Spinal cord (tissue), 10 donors: Measurements from ENCODE around the gene FAM118A. TPM values are rescaled to one million over a fixed set of nuclear protein-coding genes. Genes with fewer than 3 reads are reported as not detected.
A peak's percentile ranks its signal among the peaks of the same experiment; 100 is the strongest.
"Not testable (repeated sequence)": the region's sequence is repeated elsewhere in the genome, so short reads cannot be mapped to it uniquely, and the experiment has no call there.

ENCODE experiments used
- DNase-seq, 6 donors: peaks; one replicate each; pipeline versions ENCODE4 v3.0.0 to v3.0.0-alpha.2; 2013 to 2015; ENCODE audit warnings: low spot score in 6 of 6, low read depth in 4 of 6
- H3K27ac ChIP-seq: one replicate; pipeline ENCODE4 v1.5.1; 2013; ENCODE audit warnings: low read depth, low read length, control low read depth
- H3K27me3 ChIP-seq: one replicate; pipeline ENCODE4 v1.6.1; 2013; ENCODE audit warnings: low read length; ENCODE audit not compliant: control insufficient read depth, insufficient read depth
- H3K36me3 ChIP-seq: one replicate; pipeline ENCODE4 v1.6.1; 2013; ENCODE audit warnings: low read length; ENCODE audit not compliant: control insufficient read depth, insufficient read depth
- H3K4me1 ChIP-seq: one replicate; pipeline ENCODE4 v1.6.1; 2013; ENCODE audit warnings: low read length; ENCODE audit not compliant: control insufficient read depth, insufficient read depth
- H3K4me3 ChIP-seq: one replicate; pipeline ENCODE4 v1.5.1; 2013; ENCODE audit warnings: low read depth, low read length, control low read depth
- H3K9me3 ChIP-seq: one replicate; pipeline ENCODE4 v1.6.1; 2013; ENCODE audit warnings: low read length; ENCODE audit not compliant: control insufficient read depth, insufficient read depth
- WGBS: methylation state at CpG from one replicate; pipeline ENCODE4 v1.1.5; 2013; ENCODE audit warnings: missing lambda C conversion rate; ENCODE audit not compliant: insufficient coverage; 5-methylcytosine and 5-hydroxymethylcytosine counted together
- polyA plus RNA-seq, 2 donors: library from polyadenylated mRNA; unstranded; fragments of 120-200 nt; gene quantifications; one replicate each; pipeline ENCODE4 v1.2.1, GENCODE V29; 2013; ENCODE audit not compliant: insufficient read length in 2 of 2
- total RNA-seq, 2 donors: library from RNA; depleted of rRNA in 1 of 2; stranded (reverse); fragments of 120-200 nt in 1 of 2; fragments of >200 nt in 1 of 2; gene quantifications; one replicate each; pipeline versions ENCODE4 v1.2.3 to v1.2.4, GENCODE V29; 2013 to 2014
- donor health status: healthy.

Gene FAM118A
- total and polyA plus RNA-seq, 4 donors, result 20.5 to 56.6 (median 35.4) TPM

- H3K4me1 ChIP-seq, H3K9me3 ChIP-seq, H3K4me3 ChIP-seq, H3K27me3 ChIP-seq, H3K27ac ChIP-seq, DNase-seq: not testable (repeated sequence)
- WGBS, result 85% methylated on average over 7 of the region's 8 CpGs
- H3K36me3 ChIP-seq, result peaks cover 67% of the 10 kb centered on the region
Observed at GRCh38 chr22:45328261-45328660, 18.5 kb downstream of the FAM118A start.

- 59% methylated on average over 5 of the region's 8 CpGs for WGBS
- peaks cover 4% of the 10 kb centered on the region for H3K4me1 ChIP-seq
- no peak overlapping the region for H3K4me3 ChIP-seq
- H3K36me3 ChIP-seq, result peaks cover 62% of the 10 kb centered on the region
- no peak overlapping the region for H3K27ac ChIP-seq
- H3K9me3 ChIP-seq, result no peaks in the 10 kb centered on the region
- no peaks in the 10 kb centered on the region for H3K27me3 ChIP-seq
- peak in 2 of 6 donors; percentile 35 to 79 for DNase-seq
Observed at GRCh38 chr22:45328822-45329529, 19.2 kb downstream of the FAM118A start.

GRCh38 chr22:45329530-45329936 lies 19.8 kb downstream of the FAM118A start:
- 24% methylated on average over 11 of the region's 12 CpGs for WGBS
- no peak overlapping the region for H3K27ac ChIP-seq
- H3K4me1 ChIP-seq, result peaks cover 6% of the 10 kb centered on the region
- peaks cover 57% of the 10 kb centered on the region for H3K36me3 ChIP-seq
- DNase-seq, result peak in 3 of 6 donors; percentile 57 to 92 (median 89)
- H3K4me3 ChIP-seq, result no peak overlapping the region
- H3K27me3 ChIP-seq, result no peaks in the 10 kb centered on the region
- no peaks in the 10 kb centered on the region for H3K9me3 ChIP-seq

GRCh38 chr22:45330548-45330947 lies 20.8 kb downstream of the FAM118A start:
- Histone ChIP-seq H3K27ac (no peak overlapping the region), H3K9me3 (no peaks in the 10 kb centered on the region), H3K4me1 (peaks cover 15% of the 10 kb centered on the region), H3K4me3 (no peak overlapping the region), H3K36me3 (peaks cover 60% of the 10 kb centered on the region), H3K27me3 (no peaks in the 10 kb centered on the region)
- WGBS, result over 99% methylated on average over 17 of the region's 19 CpGs
- no peak for DNase-seq

- Histone ChIP-seq H3K9me3 (no peaks in the 10 kb centered on the region), H3K27ac (no peak overlapping the region), H3K4me1 (peaks cover 22% of the 10 kb centered on the region), H3K27me3 (no peaks in the 10 kb centered on the region), H3K4me3 (no peak overlapping the region), H3K36me3 (peaks cover 52% of the 10 kb centered on the region)
- no peak for DNase-seq
- WGBS, result 100% methylated on average over 7 of the region's 9 CpGs
Observed at GRCh38 chr22:45331486-45331885, 21.8 kb downstream of the FAM118A start.

DNA sequence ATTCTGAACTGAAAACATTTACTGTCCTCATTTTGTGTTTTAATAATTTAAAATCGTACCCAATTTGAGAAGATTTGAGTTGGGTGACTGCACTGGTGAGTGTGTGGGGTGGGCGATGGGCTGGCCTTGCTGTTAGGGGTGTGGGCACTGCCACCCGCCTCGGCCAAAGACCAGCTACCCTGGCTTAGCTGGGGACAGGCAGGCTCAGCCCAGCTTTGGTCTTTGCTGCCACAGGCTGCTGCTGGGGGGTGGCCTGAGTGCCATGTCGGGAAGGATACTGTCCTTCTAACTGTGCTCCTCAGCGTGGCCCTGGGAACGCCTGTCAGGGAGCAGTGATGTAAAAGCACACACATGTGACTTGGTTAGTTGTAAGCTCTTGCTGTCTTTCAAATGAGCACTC lies 22.3 kb downstream of the FAM118A start:
- Histone ChIP-seq H3K27ac (no peak overlapping the region), H3K4me3 (no peak overlapping the region), H3K27me3 (no peaks in the 10 kb centered on the region), H3K9me3 (no peaks in the 10 kb centered on the region), H3K4me1 (peaks cover 28% of the 10 kb centered on the region), H3K36me3 (peaks cover 54% of the 10 kb centered on the region)
- DNase-seq, result no peak
- WGBS, result 97% methylated on average over 7 of the region's 7 CpGs

- H3K36me3 ChIP-seq, result peaks cover 49% of the 10 kb centered on the region
- no peaks in the 10 kb centered on the region for H3K9me3 ChIP-seq
- no peak overlapping the region for H3K27ac ChIP-seq
- peaks cover 34% of the 10 kb centered on the region for H3K4me1 ChIP-seq
- WGBS, result 94% methylated on average over 3 of the region's 5 CpGs
- H3K4me3 ChIP-seq, result no peak overlapping the region
- DNase-seq, result no peak
- no peaks in the 10 kb centered on the region for H3K27me3 ChIP-seq
Observed at GRCh38 chr22:45334068-45334467, 24.3 kb downstream of the FAM118A start.

GRCh38 chr22:45334528-45334927 lies 24.8 kb downstream of the FAM118A start:
- Histone ChIP-seq H3K4me1 (peaks cover 32% of the 10 kb centered on the region), H3K36me3 (peaks cover 47% of the 10 kb centered on the region), H3K27ac (no peak overlapping the region), H3K27me3 (no peaks in the 10 kb centered on the region), H3K4me3 (no peak overlapping the region), H3K9me3 (no peaks in the 10 kb centered on the region)
- peak in 2 of 6 donors; percentile 58 to 84 for DNase-seq
- 63% methylated on average over 9 of the region's 9 CpGs for WGBS

DNA sequence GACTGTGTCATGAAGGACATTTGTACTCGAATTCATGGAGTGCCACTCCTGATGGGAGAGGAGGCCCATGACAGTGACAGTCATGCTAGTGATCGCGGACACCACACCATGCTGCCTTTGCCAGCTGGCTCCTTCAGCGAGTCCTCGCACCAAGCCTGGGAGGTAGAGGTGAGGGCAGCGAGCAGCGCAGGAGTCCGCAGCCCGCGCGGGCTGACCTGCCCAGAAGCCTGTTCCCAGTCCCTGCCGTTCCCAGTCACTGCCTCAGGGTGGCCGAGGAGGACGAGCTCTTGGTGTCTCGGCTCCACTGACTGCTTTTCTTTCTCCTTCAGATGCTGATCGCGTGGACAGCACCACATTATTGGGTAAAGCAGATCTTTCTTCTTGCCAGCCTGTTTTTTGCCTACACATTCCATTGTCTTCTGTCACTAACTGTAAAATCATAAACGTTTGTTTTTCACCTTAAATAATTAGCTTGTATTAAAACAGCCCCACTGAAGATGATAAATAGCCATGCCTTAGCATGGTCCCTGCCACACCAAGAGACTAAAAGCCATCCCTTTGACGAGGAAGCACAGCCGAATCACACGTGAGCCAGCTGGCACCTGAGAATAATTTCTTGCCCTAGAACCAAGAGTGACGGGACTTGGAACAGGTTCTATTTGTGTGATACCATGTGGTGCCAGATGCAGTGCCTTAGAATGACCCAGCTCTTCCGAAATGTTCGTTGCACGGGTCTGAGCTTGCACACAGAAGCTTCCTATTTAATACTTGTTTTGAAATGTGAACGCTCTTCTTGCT lies 25.5 kb downstream of the FAM118A start:
- Histone ChIP-seq H3K27ac (no peak overlapping the region), H3K4me1 (peaks cover 30% of the 10 kb centered on the region), H3K9me3 (no peaks in the 10 kb centered on the region), H3K27me3 (no peaks in the 10 kb centered on the region), H3K36me3 (peaks cover 49% of the 10 kb centered on the region), H3K4me3 (no peak overlapping the region)
- WGBS, result 49% methylated on average over 26 of the region's 26 CpGs
- peak in 2 of 6 donors; percentile 61 to 74 for DNase-seq
